A673 (cell line): ENCODE measurements around the gene BAAT. TPM values are rescaled to one million over a fixed set of nuclear protein-coding genes. Genes with fewer than 3 reads are reported as not detected.

Experiments used
- BruUV-seq: library from RNA; stranded (reverse); fragments of 400-500 nt; replicated peaks from 2 replicates; lab custom pipeline; 2021; lab: Mats Ljungman, UMichigan
- CTCF ChIA-PET: fragments of 300-600 bp; sonication (Branson Sonifier 250); formaldehyde crosslinking; loops from one replicate; lab custom pipeline; 2022; ENCODE audit warnings: antibody characterized with exemption; lab: Charles Lee
- POLR2A ChIA-PET: fragments of 300-600 bp; sonication (Branson Sonifier 250); formaldehyde crosslinking; loops from one replicate; lab custom pipeline; 2022; ENCODE audit warnings: antibody characterized with exemption; ENCODE audit not compliant: low non-redundant PET; lab: Charles Lee
- DNase-seq: peaks from one replicate; pipeline ENCODE4 v3.0.0-alpha.2; 2015; ENCODE audit warnings: low spot score
- H3K27ac ChIP-seq: fragments of 200-600 bp; sonication (generic); 2 replicates; pipeline ENCODE4 v1.5.1; 2016; ENCODE audit warnings: mixed run types, low read depth, mild to moderate bottlenecking, mixed read lengths, antibody characterized with exemption, low read length; ENCODE audit not compliant: poor library complexity, severe bottlenecking
- H3K27me3 ChIP-seq: fragments of 200-600 bp; sonication (generic); replicated peaks from 2 replicates; pipeline ENCODE4 v1.6.1; 2017; ENCODE audit warnings: mixed run types, low read depth, mild to moderate bottlenecking, mixed read lengths, antibody characterized with exemption, low read length; ENCODE audit not compliant: insufficient read depth, poor library complexity
- H3K36me3 ChIP-seq: fragments of 200-600 bp; sonication (generic); 2 replicates; pipeline ENCODE4 v1.6.1; 2016; ENCODE audit warnings: mixed run types, mild to moderate bottlenecking, mixed read lengths, antibody characterized with exemption, low read length; ENCODE audit not compliant: insufficient read depth, poor library complexity, severe bottlenecking
- H3K4me1 ChIP-seq: fragments of 200-600 bp; sonication (generic); 2 replicates; pipeline ENCODE4 v1.6.1; 2017; ENCODE audit warnings: mixed run types, mild to moderate bottlenecking, mixed read lengths, antibody characterized with exemption, low read length; ENCODE audit not compliant: insufficient read depth, poor library complexity, severe bottlenecking
- H3K4me3 ChIP-seq: fragments of 200-600 bp; sonication (generic); 2 replicates; pipeline ENCODE4 v1.5.1; 2016; ENCODE audit warnings: low read depth, mixed run types, mild to moderate bottlenecking, mixed read lengths, low read length; ENCODE audit not compliant: poor library complexity, severe bottlenecking
- H3K9me3 ChIP-seq: fragments of 200-600 bp; sonication (generic); 2 replicates; pipeline ENCODE4 v1.6.1; 2016; ENCODE audit warnings: mixed run types, low read depth, mild to moderate bottlenecking, mixed read lengths, antibody characterized with exemption, low read length; ENCODE audit not compliant: poor library complexity, severe bottlenecking
- CTCF ChIP-seq: fragments of 300-800, 200-600 bp; sonication (generic); conservative IDR thresholded peaks from 2 replicates; pipeline ENCODE4 v1.5.1; 2017; ENCODE audit warnings: low read depth, mild to moderate bottlenecking, antibody characterized with exemption, low read length, moderate library complexity, mixed read lengths
- EZH2 ChIP-seq: fragments of 200-600 bp; sonication (generic); IDR thresholded peaks from 2 replicates; pipeline ENCODE4 v1.6.1; 2017; ENCODE audit warnings: borderline replicate concordance, low read depth, mild to moderate bottlenecking, mixed read lengths, antibody characterized with exemption, low read length; ENCODE audit not compliant: poor library complexity, severe bottlenecking
- intact Hi-C: fragments of 100-400 bp; cut with micrococcal nuclease; formaldehyde crosslinking; loops from one replicate; pipeline ENCODE4 v1.10.0; 2022; ENCODE audit not compliant: unreplicated experiment
- total RNA-seq: library from RNA; stranded (reverse); gene quantifications from 2 replicates; pipeline ENCODE4 v1.2.3, GENCODE V29; 2021

BAAT gene
- total RNA-seq, 1 experiment from 2014 or later: 0.17 TPM

- no peaks in the 10 kb centered on the region for H3K4me1 ChIP-seq
- H3K27ac ChIP-seq: no peak overlapping the region
- H3K9me3 ChIP-seq: no peaks in the 10 kb centered on the region
- no peak for TF ChIP-seq CTCF
- TF ChIP-seq EZH2: no peak
- intact Hi-C loops: no loop called here
- no peaks in the 10 kb centered on the region for H3K36me3 ChIP-seq
- POLR2A ChIA-PET: no interaction called here
- CTCF ChIA-PET: no interaction called here
- H3K27me3 ChIP-seq: no peaks in the 10 kb centered on the region
- no peak for DNase-seq
- no TSS peak for BruUV-seq
- no peak overlapping the region for H3K4me3 ChIP-seq
These were observed 28.2 kb downstream of the BAAT start for GRCh38 chr9:101356619-101357018.

GRCh38 chr9:101354765-101355708, 29.8 kb downstream of the BAAT start:
- no peak for TF ChIP-seq EZH2
- no peak for TF ChIP-seq CTCF
- CTCF ChIA-PET: no interaction called here

GRCh38 chr9:101354143-101354764, 30.6 kb downstream of the BAAT start:
- H3K27ac ChIP-seq: no peak overlapping the region
- no peaks in the 10 kb centered on the region for H3K27me3 ChIP-seq
- CTCF ChIA-PET: no interaction called here
- no TSS peak for BruUV-seq
- no peaks in the 10 kb centered on the region for H3K9me3 ChIP-seq
- no peaks in the 10 kb centered on the region for H3K36me3 ChIP-seq
- POLR2A ChIA-PET: no interaction called here
- intact Hi-C loops: no loop called here
- no peak overlapping the region for H3K4me3 ChIP-seq
- TF ChIP-seq EZH2 (no peak), CTCF (no peak)
- DNase-seq: no peak
- H3K4me1 ChIP-seq: no peaks in the 10 kb centered on the region

More at GRCh38 chr9:101354765-101355708, 29.8 kb downstream of the BAAT start:
- POLR2A ChIA-PET: no interaction called here
- Histone ChIP-seq H3K27ac (no peak overlapping the region), H3K27me3 (no peaks in the 10 kb centered on the region), H3K9me3 (no peaks in the 10 kb centered on the region), H3K36me3 (no peaks in the 10 kb centered on the region), H3K4me1 (no peaks in the 10 kb centered on the region), H3K4me3 (no peak overlapping the region)
- intact Hi-C loops: no loop called here
- no peak for DNase-seq
- BruUV-seq: no TSS peak
